CD4-positive, alpha-beta T cell (primary cell): ENCODE results near the gene ADGRE1. TPM values are rescaled to one million over a fixed set of nuclear protein-coding genes. Genes with fewer than 3 reads are reported as not detected.
A peak's percentile ranks its signal among the peaks of the same experiment; 100 is the strongest.

ENCODE experiments used
- ATAC-seq: fragments of 200-7000 bp; cut with Tn5 transposase; one replicate; pipeline ENCODE4 v1.10.0; 2022; ENCODE audit warnings: mild to moderate bottlenecking; ENCODE audit not compliant: poor library complexity
- CTCF ChIA-PET: fragments of 350-600 bp; sonication (Branson Sonifier 250); formaldehyde crosslinking; loops from one replicate; lab custom pipeline; 2021; ENCODE audit warnings: antibody characterized with exemption, inconsistent platforms; lab: Charles Lee
- POLR2A ChIA-PET: fragments of 350-600 bp; sonication (Branson Sonifier 250); formaldehyde crosslinking; loops from one replicate; lab custom pipeline; 2021; ENCODE audit warnings: antibody characterized with exemption, inconsistent platforms; lab: Charles Lee
- DNase-seq, 14 experiments: peaks; one replicate each; pipeline ENCODE4 v3.0.0-alpha.2; 2013 to 2020; ENCODE audit warnings: mixed read lengths in 2 of 14
- H3K27ac ChIP-seq, 2 donors: one replicate each; pipeline versions ENCODE4 v1.5.1 to v1.7.0; 2013; ENCODE audit warnings: low read length in 2 of 2, low read depth in 1 of 2, mild to moderate bottlenecking in 1 of 2
- H3K27me3 ChIP-seq, 2 experiments: 1 replicate in 1 of 2; 2 replicates in 1 of 2; pipeline versions ENCODE4 v1.6.1 to v1.7.0; 2013; ENCODE audit warnings: low read length in 2 of 2, control low read depth in 1 of 2, mild to moderate bottlenecking in 1 of 2, moderate library complexity in 1 of 2; ENCODE audit not compliant: insufficient read depth in 2 of 2, control insufficient read depth in 1 of 2
- H3K36me3 ChIP-seq: one replicate; pipeline ENCODE4 v1.6.1; 2013; ENCODE audit warnings: low read length, control low read depth; ENCODE audit not compliant: insufficient read depth
- H3K4me1 ChIP-seq: one replicate; pipeline ENCODE4 v1.6.1; 2013; ENCODE audit warnings: low read length, control low read depth; ENCODE audit not compliant: insufficient read depth
- H3K4me3 ChIP-seq: one replicate; pipeline ENCODE4 v1.5.1; 2013; ENCODE audit warnings: mild to moderate bottlenecking, low read length, moderate library complexity
- H3K9me3 ChIP-seq, 2 experiments: 1 replicate in 1 of 2; 2 replicates in 1 of 2; pipeline versions ENCODE4 v1.6.1 to v1.7.0; 2013; ENCODE audit warnings: low read length in 2 of 2, mild to moderate bottlenecking in 2 of 2, control low read depth in 1 of 2, moderate library complexity in 1 of 2; ENCODE audit not compliant: control insufficient read depth in 1 of 2, insufficient read depth in 1 of 2
- H3K27ac Mint-ChIP-seq: one replicate; pipeline ENCODE4 v1.8.0; 2020; ENCODE audit warnings: mixed read lengths
- H3K27me3 Mint-ChIP-seq: one replicate; pipeline ENCODE4 v1.8.0; 2021; ENCODE audit warnings: mixed read lengths
- H3K36me3 Mint-ChIP-seq: one replicate; pipeline ENCODE4 v1.8.0; 2021; ENCODE audit warnings: low read depth, mixed read lengths
- H3K4me1 Mint-ChIP-seq: one replicate; pipeline ENCODE4 v1.8.0; 2021; ENCODE audit warnings: low read depth, mixed read lengths
- H3K4me3 Mint-ChIP-seq: one replicate; pipeline ENCODE4 v1.8.0; 2020; ENCODE audit warnings: mild to moderate bottlenecking, mixed read lengths
- H3K9me3 Mint-ChIP-seq: one replicate; pipeline ENCODE4 v1.8.0; 2020; ENCODE audit warnings: mixed read lengths
- CTCF ChIP-seq: fragments of 200-600 bp; IDR thresholded peaks from one replicate; pipeline ENCODE4 v1.8.0; 2022; ENCODE audit warnings: antibody characterized with exemption, mild to moderate bottlenecking
- intact Hi-C, 2 experiments: fragments of 100-400 bp; cut with DNase I in 1 of 2; cut with micrococcal nuclease in 1 of 2; formaldehyde crosslinking; loops; one replicate each; pipeline versions ENCODE4 v1.15.1 to v1.9.0; 2023 to 2025; cut with DNase I, micrococcal nuclease
- total RNA-seq, 174 experiments: library from RNA in 2 of 174; stranded (reverse) in 2 of 174; gene quantifications; one replicate each; pipeline ENCODE4 v1.2.3 and lab custom pipeline; 2021 to 2026

The ADGRE1 gene
- total RNA-seq, 2 experiments from 2014 or later, result 5.4 to 6.0 TPM

GRCh38 chr19:6851359-6851758 lies 36.0 kb upstream of the ADGRE1 start:
- Mint-ChIP-seq H3K27me3 (no peaks in the 10 kb centered on the region), H3K27ac (peak overlapping the region; percentile 44), H3K4me3 (no peak overlapping the region), H3K9me3 (no peaks in the 10 kb centered on the region), H3K4me1 (no peaks in the 10 kb centered on the region), H3K36me3 (peaks cover 82% of the 10 kb centered on the region)
- CTCF ChIA-PET, result no interaction called here
- intact Hi-C loops, result no loop called here
- DNase-seq (no peak), ATAC-seq (no peak)
- Histone ChIP-seq H3K27me3 (no peaks in the 10 kb centered on the region), H3K4me3 (no peak overlapping the region), H3K4me1 (no peaks in the 10 kb centered on the region), H3K27ac (no peak overlapping the region), H3K9me3 (no peaks in the 10 kb centered on the region), H3K36me3 (peaks cover 85% of the 10 kb centered on the region)
- POLR2A ChIA-PET, result interaction anchor here (0.7 kb wide), 1 partner anchor 58 kb away, joined by 3 read pairs; no protein-coding TSS in a partner anchor
- TF ChIP-seq CTCF, result no peak

GRCh38 chr19:6852001-6852400 lies 35.4 kb upstream of the ADGRE1 start:
- Mint-ChIP-seq H3K27ac (no peak overlapping the region), H3K36me3 (peaks cover 88% of the 10 kb centered on the region), H3K9me3 (no peaks in the 10 kb centered on the region), H3K4me1 (no peaks in the 10 kb centered on the region), H3K27me3 (no peaks in the 10 kb centered on the region), H3K4me3 (no peak overlapping the region)
- no peaks in the 10 kb centered on the region for H3K27me3 ChIP-seq
- no peak for DNase-seq
- no peaks in the 10 kb centered on the region for H3K9me3 ChIP-seq
- no peak overlapping the region for H3K4me3 ChIP-seq
- H3K4me1 ChIP-seq, result no peaks in the 10 kb centered on the region
- no peak for TF ChIP-seq CTCF
- ChIA-PET CTCF (no interaction called here), POLR2A (no interaction called here)
- peaks cover 88% of the 10 kb centered on the region for H3K36me3 ChIP-seq
- no peak overlapping the region for H3K27ac ChIP-seq
- intact Hi-C loops, result no loop called here
- no peak for ATAC-seq

- peaks cover 75% of the 10 kb centered on the region for H3K36me3 ChIP-seq
- no peak overlapping the region for H3K4me3 ChIP-seq
- H3K4me1 ChIP-seq, result no peaks in the 10 kb centered on the region
- H3K9me3 Mint-ChIP-seq, result no peaks in the 10 kb centered on the region
- intact Hi-C loops, result no loop called here
- H3K27ac Mint-ChIP-seq, result peak overlapping the region; percentile 77
- H3K27me3 ChIP-seq, result no peaks in the 10 kb centered on the region
- H3K4me3 Mint-ChIP-seq, result no peak overlapping the region
- CTCF ChIA-PET, result no interaction called here
- DNase-seq, result no peak
- ATAC-seq, result no peak
- no peaks in the 10 kb centered on the region for H3K27me3 Mint-ChIP-seq
- H3K27ac ChIP-seq, result no peak overlapping the region
- H3K4me1 Mint-ChIP-seq, result no peaks in the 10 kb centered on the region
- POLR2A ChIA-PET, result no interaction called here
- peaks cover 79% of the 10 kb centered on the region for H3K36me3 Mint-ChIP-seq
- TF ChIP-seq CTCF, result no peak
- no peaks in the 10 kb centered on the region for H3K9me3 ChIP-seq
Observed at GRCh38 chr19:6853868-6854267, 33.5 kb upstream of the ADGRE1 start.
